DND-41 (cell line): ENCODE measurements around the gene MTG2.

Experiments
- ATAC-seq: fragments of 200-7000 bp; cut with Tn5 transposase; 3 replicates; pipeline ENCODE4 v1.9.1; 2021; ENCODE audit warnings: low read depth; ENCODE audit not compliant: insufficient read depth
- DNase-seq: peaks from one replicate; pipeline ENCODE4 v3.0.0-alpha.2; 2020
- H2AFZ ChIP-seq: 2 replicates; pipeline ENCODE4 v1.6.0; 2012; ENCODE audit warnings: low read depth, low read length
- H3K27ac ChIP-seq: 2 replicates; pipeline ENCODE4 v1.5.1; 2012; ENCODE audit warnings: low read length, inconsistent platforms
- H3K27me3 ChIP-seq: fragments of 200-600 bp; sonication (generic); 2 replicates; pipeline ENCODE4 v1.6.0; 2012; ENCODE audit warnings: low read length, mild to moderate bottlenecking, inconsistent platforms; ENCODE audit not compliant: insufficient read depth, poor library complexity
- H3K36me3 ChIP-seq: 2 replicates; pipeline ENCODE4 v1.5.1; 2012; ENCODE audit warnings: low read length, inconsistent platforms; ENCODE audit not compliant: insufficient read depth
- H3K4me1 ChIP-seq: 2 replicates; pipeline ENCODE4 v1.5.1; 2012; ENCODE audit warnings: mild to moderate bottlenecking, low read length; ENCODE audit not compliant: insufficient read depth
- H3K4me2 ChIP-seq: 2 replicates; pipeline ENCODE4 v1.6.0; 2012; ENCODE audit warnings: mild to moderate bottlenecking, moderate library complexity, low read length, inconsistent platforms; ENCODE audit not compliant: insufficient read depth
- H3K4me3 ChIP-seq, 2 experiments: fragments of 200-600 bp in 1 of 2; shearing (Covaris generic) in 1 of 2; 2 replicates each; pipeline ENCODE4 v1.5.1; 2012 to 2016; ENCODE audit warnings: inconsistent platforms in 2 of 2, low read length in 2 of 2, mild to moderate bottlenecking in 2 of 2, low read depth in 1 of 2, moderate library complexity in 1 of 2
- H3K79me2 ChIP-seq: 2 replicates; pipeline ENCODE4 v1.6.0; 2012; ENCODE audit warnings: low read length, inconsistent platforms; ENCODE audit not compliant: insufficient read depth
- H3K9ac ChIP-seq: 2 replicates; pipeline ENCODE4 v1.6.0; 2012; ENCODE audit warnings: low read depth, mild to moderate bottlenecking, inconsistent platforms, low read length, moderate library complexity
- H3K9me3 ChIP-seq: 2 replicates; pipeline ENCODE4 v1.5.1; 2012; ENCODE audit warnings: low read length, moderate library complexity, mild to moderate bottlenecking, inconsistent platforms; ENCODE audit not compliant: insufficient read depth, severe bottlenecking
- H4K20me1 ChIP-seq: 2 replicates; pipeline ENCODE4 v1.6.0; 2012; ENCODE audit warnings: low read length; ENCODE audit not compliant: insufficient read depth
- EZH2 ChIP-seq: IDR thresholded peaks from 3 replicates; pipeline ENCODE4 v1.6.1; 2012; ENCODE audit warnings: borderline replicate concordance, low read depth, mild to moderate bottlenecking, moderate library complexity, low read length, inconsistent platforms; ENCODE audit not compliant: severe bottlenecking
- TF ChIP-seq, protein P1 (sequence below): IDR thresholded peaks from 2 replicates; pipeline ENCODE4 v1.5.1; 2012; ENCODE audit warnings: borderline replicate concordance, low read length, moderate library complexity, mild to moderate bottlenecking; ENCODE audit not compliant: poor library complexity, severe bottlenecking; ENCODE audit errors: extremely low read depth

Gene MTG2

GRCh38 chr20:62174021-62174804 is 8.6 kb upstream of the MTG2 start:
- Histone ChIP-seq H3K27ac (no peak overlapping the region), H2AFZ (no peak overlapping the region), H3K27me3 (no peaks in the 10 kb centered on the region), H3K4me1 (no peaks in the 10 kb centered on the region), H3K9me3 (no peaks in the 10 kb centered on the region), H3K4me3 (no peak overlapping the region), H3K36me3 (peaks cover 52% of the 10 kb centered on the region), H3K9ac (no peak overlapping the region), H4K20me1 (0 out of 2 replicates have a peak, but pooled peaks cover under 1% of the 10 kb centered on the region), H3K4me2 (no peak overlapping the region), H3K79me2 (no peaks in the 10 kb centered on the region)
- TF ChIP-seq EZH2: no peak
- TF ChIP-seq, protein P1, sequence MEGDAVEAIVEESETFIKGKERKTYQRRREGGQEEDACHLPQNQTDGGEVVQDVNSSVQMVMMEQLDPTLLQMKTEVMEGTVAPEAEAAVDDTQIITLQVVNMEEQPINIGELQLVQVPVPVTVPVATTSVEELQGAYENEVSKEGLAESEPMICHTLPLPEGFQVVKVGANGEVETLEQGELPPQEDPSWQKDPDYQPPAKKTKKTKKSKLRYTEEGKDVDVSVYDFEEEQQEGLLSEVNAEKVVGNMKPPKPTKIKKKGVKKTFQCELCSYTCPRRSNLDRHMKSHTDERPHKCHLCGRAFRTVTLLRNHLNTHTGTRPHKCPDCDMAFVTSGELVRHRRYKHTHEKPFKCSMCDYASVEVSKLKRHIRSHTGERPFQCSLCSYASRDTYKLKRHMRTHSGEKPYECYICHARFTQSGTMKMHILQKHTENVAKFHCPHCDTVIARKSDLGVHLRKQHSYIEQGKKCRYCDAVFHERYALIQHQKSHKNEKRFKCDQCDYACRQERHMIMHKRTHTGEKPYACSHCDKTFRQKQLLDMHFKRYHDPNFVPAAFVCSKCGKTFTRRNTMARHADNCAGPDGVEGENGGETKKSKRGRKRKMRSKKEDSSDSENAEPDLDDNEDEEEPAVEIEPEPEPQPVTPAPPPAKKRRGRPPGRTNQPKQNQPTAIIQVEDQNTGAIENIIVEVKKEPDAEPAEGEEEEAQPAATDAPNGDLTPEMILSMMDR: no peak
- DNase-seq (no peak), ATAC-seq (no peak)

GRCh38 chr20:62174870-62175624 is 7.8 kb upstream of the MTG2 start:
- Histone ChIP-seq H3K79me2 (no peaks in the 10 kb centered on the region), H3K27me3 (no peaks in the 10 kb centered on the region), H3K27ac (no peak overlapping the region), H3K4me3 (no peak overlapping the region), H3K4me2 (no peak overlapping the region), H4K20me1 (no peaks in the 10 kb centered on the region), H2AFZ (no peak overlapping the region), H3K36me3 (peaks cover 48% of the 10 kb centered on the region), H3K9ac (no peak overlapping the region), H3K4me1 (no peaks in the 10 kb centered on the region), H3K9me3 (no peaks in the 10 kb centered on the region)
- no peak for TF ChIP-seq EZH2
- TF ChIP-seq, protein P1: no peak
- ATAC-seq (peak; percentile 19; the same call in 1 of the 3 replicates), DNase-seq (no peak)

DNA sequence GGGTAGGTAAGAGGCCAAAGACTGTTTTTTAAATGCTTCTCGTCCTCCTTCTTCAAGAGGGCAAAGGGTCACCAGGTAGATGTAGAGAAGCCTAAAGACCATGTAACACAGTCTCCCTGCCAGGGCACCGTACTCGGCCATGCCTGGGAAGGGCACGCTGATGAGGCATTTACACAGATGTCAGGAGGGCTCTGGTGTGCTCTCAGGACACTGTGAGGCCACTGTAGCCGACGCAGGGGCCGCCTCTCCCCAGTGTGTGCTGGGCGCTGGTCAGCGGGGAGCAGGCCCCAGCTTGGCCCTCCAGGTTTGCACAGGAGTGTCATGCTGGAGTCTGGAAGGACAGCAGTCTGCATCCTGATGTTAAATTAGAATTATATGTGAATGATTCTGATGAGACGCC is 7.1 kb upstream of the MTG2 start:
- H3K36me3 ChIP-seq: peaks cover 48% of the 10 kb centered on the region

More for the DNA sequence above, 7.1 kb upstream of the MTG2 start:
- Histone ChIP-seq H3K79me2 (no peaks in the 10 kb centered on the region), H3K9me3 (no peaks in the 10 kb centered on the region), H3K4me1 (no peaks in the 10 kb centered on the region), H2AFZ (no peak overlapping the region), H3K27me3 (no peaks in the 10 kb centered on the region), H3K27ac (no peak overlapping the region), H3K4me2 (no peak overlapping the region), H3K9ac (no peak overlapping the region), H3K4me3 (no peak overlapping the region), H4K20me1 (no peaks in the 10 kb centered on the region)
- TF ChIP-seq, protein P1: no peak
- no peak for TF ChIP-seq EZH2
- DNase-seq (no peak), ATAC-seq (no peak)
